ENCODE data around the gene GTPBP6. TPM values are rescaled to one million over a fixed set of nuclear protein-coding genes. Genes with fewer than 3 reads are reported as not detected.
A peak's percentile ranks its signal among the peaks of the same experiment; 100 is the strongest.

The GTPBP6 gene
- total RNA-seq, 6 experiments from 2014 or later, result 35.1 to 40.2 (median 37.4) TPM

DNA sequence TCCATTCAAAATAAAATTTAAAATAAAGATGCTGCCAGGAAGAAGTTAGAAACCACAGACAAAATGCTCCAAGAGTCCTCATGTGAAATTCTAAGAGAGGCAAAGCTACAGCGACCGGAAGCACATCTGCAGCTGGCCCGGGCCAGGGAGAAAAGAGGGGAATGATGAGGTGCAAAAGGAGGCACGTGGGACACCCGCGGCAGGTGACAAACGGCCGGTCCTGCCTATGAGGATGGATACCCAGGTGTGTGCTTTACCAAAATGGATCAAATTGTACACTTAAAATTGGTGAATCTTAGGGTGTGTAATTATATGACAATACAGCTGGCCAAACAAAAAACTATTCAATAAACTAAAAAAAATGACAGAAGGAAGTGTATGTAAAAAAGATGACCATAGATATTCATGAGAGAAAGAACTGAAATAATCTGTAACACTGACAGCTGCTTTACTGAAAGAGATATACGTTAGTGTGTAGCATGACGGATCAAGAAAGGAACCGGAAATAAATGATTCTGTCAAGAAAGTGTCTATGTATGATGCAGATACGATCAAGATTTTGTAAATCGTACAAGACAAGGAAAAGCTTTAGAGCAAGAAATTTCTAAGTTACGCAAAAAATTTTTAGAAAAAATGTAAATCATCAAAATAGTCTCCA is 38.6 kb upstream of the GTPBP6 start:
- H3K27ac Mint-ChIP-seq, result peak overlapping the region; percentile 31; the same call in 1 of the 2 replicates
- 0 out of 2 replicates have a peak, but pooled peaks cover 2% of the 10 kb centered on the region for H3K27me3 Mint-ChIP-seq (ENCODE audit: insufficient read depth)
- no peak overlapping the region for H3K4me3 Mint-ChIP-seq
- H3K9me3 Mint-ChIP-seq, result peaks cover 36% of the 10 kb centered on the region
- no peak for DNase-seq
- H3K36me3 Mint-ChIP-seq (ENCODE audit: low read depth), result peaks cover 41% of the 10 kb centered on the region
- TF ChIP-seq, protein P1, sequence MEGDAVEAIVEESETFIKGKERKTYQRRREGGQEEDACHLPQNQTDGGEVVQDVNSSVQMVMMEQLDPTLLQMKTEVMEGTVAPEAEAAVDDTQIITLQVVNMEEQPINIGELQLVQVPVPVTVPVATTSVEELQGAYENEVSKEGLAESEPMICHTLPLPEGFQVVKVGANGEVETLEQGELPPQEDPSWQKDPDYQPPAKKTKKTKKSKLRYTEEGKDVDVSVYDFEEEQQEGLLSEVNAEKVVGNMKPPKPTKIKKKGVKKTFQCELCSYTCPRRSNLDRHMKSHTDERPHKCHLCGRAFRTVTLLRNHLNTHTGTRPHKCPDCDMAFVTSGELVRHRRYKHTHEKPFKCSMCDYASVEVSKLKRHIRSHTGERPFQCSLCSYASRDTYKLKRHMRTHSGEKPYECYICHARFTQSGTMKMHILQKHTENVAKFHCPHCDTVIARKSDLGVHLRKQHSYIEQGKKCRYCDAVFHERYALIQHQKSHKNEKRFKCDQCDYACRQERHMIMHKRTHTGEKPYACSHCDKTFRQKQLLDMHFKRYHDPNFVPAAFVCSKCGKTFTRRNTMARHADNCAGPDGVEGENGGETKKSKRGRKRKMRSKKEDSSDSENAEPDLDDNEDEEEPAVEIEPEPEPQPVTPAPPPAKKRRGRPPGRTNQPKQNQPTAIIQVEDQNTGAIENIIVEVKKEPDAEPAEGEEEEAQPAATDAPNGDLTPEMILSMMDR (IDR thresholded peaks at IDR 0.05), result no peak
- H3K4me1 Mint-ChIP-seq (ENCODE audit: low read depth), result peaks cover 18% of the 10 kb centered on the region

DNA sequence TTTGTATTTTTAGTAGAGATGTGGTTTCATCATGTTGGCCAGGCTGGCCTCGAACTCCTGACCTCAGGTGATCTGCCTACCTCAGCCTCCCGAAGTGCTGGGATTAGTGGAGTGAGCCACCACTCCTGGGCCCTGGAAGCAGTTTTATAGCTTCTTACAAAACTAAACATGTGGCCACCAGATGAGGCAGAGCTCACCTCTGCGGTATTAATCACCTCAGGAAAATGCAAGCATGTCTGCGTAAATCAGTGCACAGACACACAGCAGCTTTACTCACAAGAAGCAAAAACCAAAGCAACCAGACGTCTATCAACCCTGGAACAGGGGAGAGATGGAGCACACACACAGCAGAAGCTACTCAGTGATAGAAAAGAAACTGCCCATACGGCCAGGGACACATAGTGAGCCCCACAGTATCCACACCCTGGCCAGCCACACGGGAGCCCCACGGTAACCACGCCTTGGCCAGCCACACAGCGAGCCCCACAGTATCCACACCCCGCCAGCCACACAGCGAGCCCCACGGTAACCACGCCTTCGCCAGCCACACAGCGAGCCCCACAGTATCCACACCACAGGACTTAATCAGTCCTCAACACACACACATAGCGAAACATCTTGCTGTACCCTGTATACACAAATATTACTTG is 37.9 kb upstream of the GTPBP6 start:
- Mint-ChIP-seq H3K4me1 (ENCODE audit: low read depth) (peaks cover 18% of the 10 kb centered on the region), H3K27me3 (ENCODE audit: insufficient read depth) (0 out of 2 replicates have a peak, but pooled peaks cover 2% of the 10 kb centered on the region), H3K36me3 (ENCODE audit: low read depth) (peaks cover 34% of the 10 kb centered on the region), H3K9me3 (peaks cover 30% of the 10 kb centered on the region), H3K4me3 (no peak overlapping the region), H3K27ac (peak overlapping the region; percentile 31; the same call in 1 of the 2 replicates)
- peak; percentile 70 for DNase-seq
- TF ChIP-seq, protein P1 (IDR thresholded peaks at IDR 0.05), result no peak

DNA sequence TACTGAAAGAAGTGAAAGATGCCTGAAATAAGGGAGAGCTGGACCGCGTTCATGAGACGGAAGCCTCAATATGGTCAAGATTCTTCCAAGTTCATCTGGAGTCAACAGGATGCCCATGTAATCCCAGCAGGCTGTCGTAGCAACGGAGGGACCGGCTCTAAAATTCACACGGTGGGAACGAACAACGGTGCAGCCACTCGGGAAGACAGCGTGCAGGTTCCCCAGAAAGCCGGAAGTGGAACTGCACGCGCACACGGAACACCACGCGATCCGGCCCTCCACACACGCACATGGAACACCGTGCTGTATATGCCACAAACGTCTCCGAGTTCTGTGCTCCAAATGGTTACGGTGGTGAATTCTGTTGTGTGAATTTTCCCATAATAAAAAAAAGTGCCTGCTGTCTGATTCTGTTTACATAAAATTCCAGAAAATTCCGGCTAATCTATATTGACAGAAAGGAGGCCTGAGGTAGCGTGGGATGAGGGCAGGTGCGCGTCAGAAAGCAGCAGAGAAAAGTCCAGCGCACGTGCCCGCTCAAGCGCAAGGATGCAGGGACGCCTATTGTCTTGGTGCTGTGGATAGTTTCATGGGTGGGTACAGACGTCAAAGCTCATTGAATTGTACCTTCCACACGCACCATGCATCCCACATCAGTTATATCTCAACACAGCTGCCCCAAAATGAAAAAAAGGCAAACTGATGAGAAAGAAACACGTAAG is 36.9 kb upstream of the GTPBP6 start:
- peaks cover 22% of the 10 kb centered on the region for H3K9me3 Mint-ChIP-seq
- peaks cover 18% of the 10 kb centered on the region for H3K4me1 Mint-ChIP-seq (ENCODE audit: low read depth)
- H3K27ac Mint-ChIP-seq, result no peak overlapping the region
- TF ChIP-seq, protein P1 (IDR thresholded peaks at IDR 0.05), result no peak
- no peak for DNase-seq
- peaks cover 25% of the 10 kb centered on the region for H3K36me3 Mint-ChIP-seq (ENCODE audit: low read depth)
- no peak overlapping the region for H3K4me3 Mint-ChIP-seq
- peaks cover 2% of the 10 kb centered on the region; the same call in 1 of the 2 replicates for H3K27me3 Mint-ChIP-seq (ENCODE audit: insufficient read depth)

DNA sequence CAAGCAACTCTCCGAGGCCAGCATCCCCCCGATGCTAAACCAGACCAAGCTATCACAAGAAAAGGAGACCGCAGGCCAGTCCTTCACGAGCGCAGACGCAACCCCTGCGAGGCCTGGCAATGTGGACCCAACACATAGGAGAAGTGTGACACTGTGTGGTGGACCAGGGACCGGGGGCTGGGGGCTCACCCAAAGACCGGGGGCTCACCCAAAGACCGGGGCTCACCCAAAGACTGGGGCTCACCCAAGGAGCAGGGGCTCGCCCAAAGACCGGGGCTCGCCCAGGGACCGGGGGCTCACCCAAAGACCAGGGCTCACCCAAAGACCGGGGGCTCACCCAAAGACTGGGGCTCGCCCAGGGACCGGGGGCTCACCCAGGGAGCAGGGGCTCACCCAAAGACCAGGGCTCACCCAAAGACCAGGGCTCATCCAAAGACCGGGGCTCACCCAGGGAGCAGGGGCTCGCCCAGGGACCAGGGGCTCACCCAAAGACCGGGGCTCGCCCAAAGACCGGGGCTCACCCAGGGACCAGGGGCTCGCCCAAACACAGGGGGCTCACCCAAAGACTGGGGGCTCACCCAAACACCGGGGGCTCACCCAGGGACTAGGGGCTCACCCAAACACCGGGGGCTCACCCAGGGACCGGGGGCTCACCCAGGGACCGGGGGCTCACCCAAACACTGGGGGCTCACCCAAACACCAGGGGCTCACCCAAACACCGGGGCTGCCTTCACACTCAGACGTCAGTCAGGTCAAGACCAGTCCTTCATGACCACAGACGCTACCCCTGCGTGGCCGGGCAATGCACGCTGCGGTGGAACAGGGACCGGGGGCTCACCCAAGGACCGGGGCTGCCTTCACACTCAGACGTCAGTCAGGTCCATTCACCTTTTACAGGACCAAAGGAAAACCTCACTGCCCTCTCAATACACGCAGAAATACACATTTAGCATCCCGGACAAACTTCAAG is 35.3 kb upstream of the GTPBP6 start:
- no peak for DNase-seq
- H3K9me3 Mint-ChIP-seq, result peaks cover 6% of the 10 kb centered on the region; the same call in 1 of the 2 replicates
- TF ChIP-seq, protein P1 (IDR thresholded peaks at IDR 0.05), result no peak
- H3K27ac Mint-ChIP-seq, result no peak overlapping the region
- peaks cover 18% of the 10 kb centered on the region for H3K4me1 Mint-ChIP-seq (ENCODE audit: low read depth)
- H3K36me3 Mint-ChIP-seq (ENCODE audit: low read depth), result peaks cover 11% of the 10 kb centered on the region
- peaks cover 2% of the 10 kb centered on the region; the same call in 1 of the 2 replicates for H3K27me3 Mint-ChIP-seq (ENCODE audit: insufficient read depth)
- H3K4me3 Mint-ChIP-seq, result no peak overlapping the region

Data from HFFc6 (cell line).